Measurements from ENCODE around the gene IGSF9B.

The IGSF9B gene

DNA sequence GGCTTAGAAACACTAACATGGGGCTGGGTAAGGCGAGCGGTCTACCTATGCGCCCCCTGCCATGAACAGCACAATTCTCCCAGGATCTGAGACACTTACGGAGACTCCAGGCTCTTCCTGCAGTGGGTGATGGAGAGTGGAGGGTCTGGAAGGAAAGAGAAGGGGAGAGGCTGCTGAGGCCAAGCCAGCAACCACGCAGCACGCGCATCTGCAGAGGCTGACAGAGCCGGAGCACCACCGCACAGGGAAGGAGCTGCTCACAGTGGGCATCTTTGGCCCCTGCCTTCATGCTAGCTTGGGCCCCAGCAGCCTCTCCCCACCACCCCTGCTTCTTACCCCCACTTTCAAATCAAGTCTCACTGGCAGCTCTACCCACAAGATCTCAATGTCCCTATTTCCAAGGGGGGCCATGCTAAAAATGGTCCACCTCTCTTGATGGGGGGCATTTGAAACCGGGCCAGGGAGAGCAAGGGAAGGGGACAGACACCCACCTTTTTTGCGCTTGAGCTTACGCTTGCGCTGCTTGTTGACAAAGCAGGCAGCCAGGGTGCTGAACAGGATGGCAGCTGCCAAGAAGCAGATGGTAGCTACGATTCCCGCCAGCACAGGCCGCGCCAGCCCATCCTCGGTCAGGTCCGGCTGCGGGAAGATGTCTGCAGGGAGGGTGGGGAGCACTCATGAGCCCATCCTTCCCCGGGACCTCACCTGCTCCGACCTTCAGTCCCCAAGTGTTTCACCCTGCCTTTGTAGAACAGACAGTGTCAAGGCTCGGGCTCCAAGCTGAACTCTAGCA is 34.5 kb downstream of the IGSF9B start:
- TF ChIP-seq, protein P1, sequence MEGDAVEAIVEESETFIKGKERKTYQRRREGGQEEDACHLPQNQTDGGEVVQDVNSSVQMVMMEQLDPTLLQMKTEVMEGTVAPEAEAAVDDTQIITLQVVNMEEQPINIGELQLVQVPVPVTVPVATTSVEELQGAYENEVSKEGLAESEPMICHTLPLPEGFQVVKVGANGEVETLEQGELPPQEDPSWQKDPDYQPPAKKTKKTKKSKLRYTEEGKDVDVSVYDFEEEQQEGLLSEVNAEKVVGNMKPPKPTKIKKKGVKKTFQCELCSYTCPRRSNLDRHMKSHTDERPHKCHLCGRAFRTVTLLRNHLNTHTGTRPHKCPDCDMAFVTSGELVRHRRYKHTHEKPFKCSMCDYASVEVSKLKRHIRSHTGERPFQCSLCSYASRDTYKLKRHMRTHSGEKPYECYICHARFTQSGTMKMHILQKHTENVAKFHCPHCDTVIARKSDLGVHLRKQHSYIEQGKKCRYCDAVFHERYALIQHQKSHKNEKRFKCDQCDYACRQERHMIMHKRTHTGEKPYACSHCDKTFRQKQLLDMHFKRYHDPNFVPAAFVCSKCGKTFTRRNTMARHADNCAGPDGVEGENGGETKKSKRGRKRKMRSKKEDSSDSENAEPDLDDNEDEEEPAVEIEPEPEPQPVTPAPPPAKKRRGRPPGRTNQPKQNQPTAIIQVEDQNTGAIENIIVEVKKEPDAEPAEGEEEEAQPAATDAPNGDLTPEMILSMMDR (IDR thresholded peaks at IDR 0.05; ENCODE audit: extremely low read depth, insufficient read depth, missing control alignments): no peak
- in situ Hi-C loops (cut with MboI; ENCODE audit: low pct_unique_long_range_greater_than_20kb, low sequenced_read_pairs, unreplicated experiment): no loop called here
- DNase-seq (ENCODE audit: low spot score): no peak

DNA sequence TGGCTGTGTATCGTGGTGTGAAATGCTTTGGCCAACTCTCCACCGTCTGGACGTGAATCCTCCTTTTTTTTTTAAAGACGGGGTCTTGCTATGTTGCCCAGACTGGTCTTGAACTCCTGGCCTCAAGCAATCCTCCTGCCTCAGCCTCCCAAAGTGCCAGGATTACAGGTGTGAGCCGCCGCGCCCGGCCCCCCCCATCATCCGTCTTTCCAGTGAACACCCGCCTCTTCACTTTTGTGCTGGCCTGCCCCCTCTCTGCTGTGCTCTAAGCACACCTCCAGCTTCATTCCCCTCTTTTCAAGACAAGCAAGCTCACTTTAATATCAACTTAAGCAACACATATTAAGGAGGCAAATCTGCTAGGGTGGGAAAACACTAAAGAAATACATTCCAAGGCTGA is 35.3 kb downstream of the IGSF9B start:
- TF ChIP-seq, protein P1 (IDR thresholded peaks at IDR 0.05; ENCODE audit: extremely low read depth, insufficient read depth, missing control alignments): no peak
- no peak for DNase-seq (ENCODE audit: low spot score)
- in situ Hi-C loops (cut with MboI; ENCODE audit: low pct_unique_long_range_greater_than_20kb, low sequenced_read_pairs, unreplicated experiment): no loop called here

DNA sequence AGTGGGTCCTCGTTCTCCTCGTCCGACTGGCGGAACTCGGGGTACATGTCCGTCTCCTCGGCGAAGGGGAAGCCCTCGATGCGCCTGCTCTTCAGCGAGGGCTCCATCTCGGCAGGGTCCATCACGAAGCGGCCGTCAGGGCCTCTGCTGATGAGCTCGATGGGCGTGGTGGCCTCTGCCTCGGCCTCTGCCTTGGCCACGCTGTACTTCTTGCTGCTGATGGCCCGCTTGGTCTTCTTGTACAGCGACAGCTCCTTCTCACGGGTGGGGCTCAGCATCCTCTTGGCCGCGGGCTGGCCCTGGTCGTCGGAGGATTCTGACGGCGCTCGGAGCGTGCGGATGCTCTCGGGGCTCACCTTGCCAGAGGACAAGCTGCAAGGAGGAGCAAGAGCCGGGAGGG is 35.7 kb downstream of the IGSF9B start:
- in situ Hi-C loops (cut with MboI; ENCODE audit: low pct_unique_long_range_greater_than_20kb, low sequenced_read_pairs, unreplicated experiment): no loop called here
- TF ChIP-seq, protein P1 (IDR thresholded peaks at IDR 0.05; ENCODE audit: extremely low read depth, insufficient read depth, missing control alignments): no peak
- DNase-seq (ENCODE audit: low spot score): no peak

DNA sequence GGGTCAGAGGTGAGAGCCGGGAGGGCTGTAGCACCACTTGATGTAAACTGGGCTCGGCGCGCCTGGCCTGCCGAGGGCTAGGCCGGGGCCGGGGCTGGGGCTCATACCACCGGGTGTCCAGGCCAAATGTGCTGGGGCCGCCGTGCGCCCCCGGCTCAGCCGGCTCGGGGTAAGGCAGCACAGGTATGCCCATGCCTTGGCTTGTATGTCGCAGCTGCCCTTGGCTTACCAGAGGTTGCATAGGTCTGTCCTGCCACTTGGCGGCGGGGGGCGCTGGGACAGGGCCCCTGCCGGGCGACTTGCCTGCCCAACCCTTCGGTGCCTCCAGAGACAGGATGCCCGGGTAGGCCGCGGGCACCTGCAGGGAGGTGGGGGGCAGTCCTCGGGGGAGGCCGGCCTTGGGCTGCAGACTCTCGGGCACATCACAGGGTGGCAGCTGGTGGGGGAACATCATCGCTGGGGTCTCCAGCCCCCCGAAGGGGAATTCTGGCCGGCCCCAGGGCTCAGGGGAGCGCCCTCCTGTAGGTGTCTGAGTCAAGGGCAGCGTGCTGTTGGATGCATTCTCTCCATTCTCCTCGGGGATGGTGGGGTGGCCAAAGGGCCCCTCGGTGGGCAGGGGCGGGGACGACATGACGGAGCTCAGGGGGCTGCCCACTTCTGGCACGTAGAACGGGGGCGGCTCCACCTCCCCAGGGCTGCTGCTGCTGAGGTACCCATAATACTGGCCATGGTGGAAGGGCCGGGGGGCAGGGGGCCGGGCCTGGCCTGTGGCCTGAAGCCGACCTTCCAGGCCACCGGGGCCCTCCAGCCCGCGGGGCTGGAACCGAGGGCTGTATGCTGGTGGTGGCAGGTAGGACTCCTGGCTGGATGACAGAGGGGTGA is 36.4 kb downstream of the IGSF9B start:
- DNase-seq (ENCODE audit: low spot score): no peak
- in situ Hi-C loops (cut with MboI; ENCODE audit: low pct_unique_long_range_greater_than_20kb, low sequenced_read_pairs, unreplicated experiment): no loop called here
- TF ChIP-seq, protein P1 (IDR thresholded peaks at IDR 0.05; ENCODE audit: extremely low read depth, insufficient read depth, missing control alignments): no peak

DNA sequence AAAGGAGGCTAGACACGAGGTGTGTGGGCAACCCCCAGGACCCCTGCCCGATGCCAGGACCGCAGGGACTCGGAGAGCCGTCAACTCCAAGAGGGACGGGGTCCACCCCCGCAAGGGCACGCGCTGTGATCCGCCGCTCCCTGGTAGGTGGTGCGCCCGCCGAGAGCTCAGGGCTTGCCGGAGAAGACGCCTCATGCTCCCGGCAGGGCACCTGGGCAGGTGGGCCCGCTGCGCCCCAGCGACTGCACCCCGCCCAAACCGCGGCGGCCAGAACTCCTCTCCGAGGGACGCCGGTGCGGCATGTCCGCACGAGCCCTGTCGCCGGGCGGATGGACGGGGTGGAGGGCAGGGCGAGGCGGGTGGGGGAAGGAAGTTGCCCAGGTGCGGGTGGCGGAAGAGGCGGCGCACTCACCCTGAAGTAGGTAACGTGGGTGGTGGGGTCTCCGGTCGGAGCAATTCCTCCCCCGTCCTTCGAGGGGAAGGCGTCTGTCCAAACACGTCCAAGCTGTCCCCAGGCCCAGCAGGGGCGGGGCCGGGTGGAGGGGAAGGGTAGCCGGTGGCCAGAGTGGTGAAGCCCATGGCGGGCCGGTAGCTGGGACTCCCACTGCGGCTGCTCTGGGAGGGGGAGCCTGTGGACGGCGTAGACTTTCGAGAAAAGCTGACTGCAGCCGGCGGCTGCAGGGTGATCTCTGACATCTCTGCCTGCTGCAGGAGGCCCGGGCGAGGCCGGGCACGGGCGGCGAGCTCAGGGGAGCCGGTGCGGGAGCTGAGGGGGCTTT is 37.2 kb downstream of the IGSF9B start:
- no peak for DNase-seq (ENCODE audit: low spot score)
- in situ Hi-C loops (cut with MboI; ENCODE audit: low pct_unique_long_range_greater_than_20kb, low sequenced_read_pairs, unreplicated experiment): no loop called here
- TF ChIP-seq, protein P1 (IDR thresholded peaks at IDR 0.05; ENCODE audit: extremely low read depth, insufficient read depth, missing control alignments): no peak

DNA sequence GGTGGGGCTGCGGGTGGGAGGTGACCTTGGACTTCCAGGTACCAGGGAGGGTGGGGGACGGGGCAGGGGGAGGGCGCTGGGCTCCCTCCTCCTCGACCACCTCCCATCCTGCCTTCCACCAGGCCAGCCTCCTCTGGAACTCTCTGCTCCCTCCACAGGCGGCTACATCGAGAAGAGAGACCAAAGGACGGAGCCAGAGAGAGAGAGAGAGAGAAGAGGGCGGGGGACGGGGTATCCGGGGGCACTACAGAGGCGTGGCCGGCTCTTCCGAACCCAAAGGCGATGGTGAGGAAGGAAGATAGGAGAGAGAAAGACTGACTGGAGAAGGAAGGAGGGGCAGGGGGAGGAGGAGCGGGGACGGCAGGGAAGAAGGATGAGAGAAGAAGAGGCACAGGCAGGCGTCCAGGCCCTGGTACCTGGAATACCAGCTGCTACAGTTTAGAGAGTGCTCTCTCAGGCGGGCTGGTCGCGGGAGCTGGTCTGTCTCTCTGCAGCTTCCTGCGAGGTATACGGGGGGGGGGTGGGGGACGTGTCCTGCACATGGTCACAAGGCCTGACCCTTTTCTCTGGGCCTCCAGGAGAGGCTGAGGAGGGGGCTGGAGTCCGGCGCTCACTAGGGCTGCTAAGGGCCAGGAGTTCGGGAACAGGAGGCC is 38.0 kb downstream of the IGSF9B start:
- no peak for DNase-seq (ENCODE audit: low spot score)
- TF ChIP-seq, protein P1 (IDR thresholded peaks at IDR 0.05; ENCODE audit: extremely low read depth, insufficient read depth, missing control alignments): no peak
- in situ Hi-C loops (cut with MboI; ENCODE audit: low pct_unique_long_range_greater_than_20kb, low sequenced_read_pairs, unreplicated experiment): no loop called here
